G401 (cell line): ENCODE data around the gene ETF1. TPM values are rescaled to one million over a fixed set of nuclear protein-coding genes. Genes with fewer than 3 reads are reported as not detected.

Experiments
- DNase-seq: peaks from one replicate; pipeline ENCODE4 v3.0.0-alpha.2; 2015; ENCODE audit warnings: low spot score
- in situ Hi-C: cut with HindIII; loops from 2 replicates; pipeline ENCODE4 v1.10.0; 2016; ENCODE audit warnings: low sequenced_read_pairs, mixed read lengths
- total RNA-seq: library from RNA; depleted of rRNA; stranded (reverse); fragments of >200 nt; shearing (Covaris generic); gene quantifications from 2 replicates; pipeline ENCODE4 v1.2.3, GENCODE V29; 2014

The ETF1 gene
- total RNA-seq, 1 experiment from 2014 or later: 229 TPM

GRCh38 chr5:138565100-138565821 is 22.2 kb upstream of the ETF1 start:
- in situ Hi-C loops: no loop called here
- no peak for DNase-seq

- in situ Hi-C loops: no loop called here
- no peak for DNase-seq
Observed at GRCh38 chr5:138564242-138564641, 21.2 kb upstream of the ETF1 start.

- in situ Hi-C loops: no loop called here
- no peak for DNase-seq
Observed at GRCh38 chr5:138563340-138564118, 20.5 kb upstream of the ETF1 start.

- in situ Hi-C loops: no loop called here
- DNase-seq: no peak
Observed at GRCh38 chr5:138560971-138561370, 17.9 kb upstream of the ETF1 start.

GRCh38 chr5:138559937-138560336 is 16.9 kb upstream of the ETF1 start:
- in situ Hi-C loops: no loop called here

GRCh38 chr5:138557677-138558076 is 14.6 kb upstream of the ETF1 start:
- no peak for DNase-seq
- in situ Hi-C loops: no loop called here

More at GRCh38 chr5:138559937-138560336, 16.9 kb upstream of the ETF1 start:
- DNase-seq: no peak

GRCh38 chr5:138554143-138554542 is 11.1 kb upstream of the ETF1 start:
- in situ Hi-C loops: no loop called here

GRCh38 chr5:138553437-138554095 is 10.5 kb upstream of the ETF1 start:
- DNase-seq: no peak
- in situ Hi-C loops: no loop called here

More at GRCh38 chr5:138554143-138554542, 11.1 kb upstream of the ETF1 start:
- DNase-seq: no peak

GRCh38 chr5:138552657-138553056 is 9.6 kb upstream of the ETF1 start:
- in situ Hi-C loops: no loop called here
- no peak for DNase-seq

- in situ Hi-C loops: no loop called here
- no peak for DNase-seq
Observed at GRCh38 chr5:138549414-138549813, 6.4 kb upstream of the ETF1 start.

GRCh38 chr5:138545919-138546562 is 3.0 kb upstream of the ETF1 start:
- DNase-seq: no peak
- in situ Hi-C loops: no loop called here

GRCh38 chr5:138544181-138545134 is 1.4 kb upstream of the ETF1 start:
- no peak for DNase-seq
- in situ Hi-C loops: no loop called here

- no peak for DNase-seq
- in situ Hi-C loops: no loop called here
Observed at GRCh38 chr5:138543730-138544104, 681 bp upstream of the ETF1 start.

GRCh38 chr5:138542180-138542955 is 668 bp downstream of the ETF1 start:
- DNase-seq: no peak
- in situ Hi-C loops: no loop called here

- in situ Hi-C loops: no loop called here
- no peak for DNase-seq
Observed at GRCh38 chr5:138541511-138542179, 1.4 kb downstream of the ETF1 start.

GRCh38 chr5:138539791-138540190 is 3.2 kb downstream of the ETF1 start:
- DNase-seq: no peak
- in situ Hi-C loops: no loop called here

GRCh38 chr5:138538943-138539627 is 4.0 kb downstream of the ETF1 start:
- DNase-seq: no peak
- in situ Hi-C loops: no loop called here
